ENCODE results near the gene PLEKHA5.
"Not testable (repeated sequence)": the region's sequence is repeated elsewhere in the genome, so short reads cannot be mapped to it uniquely, and the experiment has no call there.

The PLEKHA5 gene

DNA sequence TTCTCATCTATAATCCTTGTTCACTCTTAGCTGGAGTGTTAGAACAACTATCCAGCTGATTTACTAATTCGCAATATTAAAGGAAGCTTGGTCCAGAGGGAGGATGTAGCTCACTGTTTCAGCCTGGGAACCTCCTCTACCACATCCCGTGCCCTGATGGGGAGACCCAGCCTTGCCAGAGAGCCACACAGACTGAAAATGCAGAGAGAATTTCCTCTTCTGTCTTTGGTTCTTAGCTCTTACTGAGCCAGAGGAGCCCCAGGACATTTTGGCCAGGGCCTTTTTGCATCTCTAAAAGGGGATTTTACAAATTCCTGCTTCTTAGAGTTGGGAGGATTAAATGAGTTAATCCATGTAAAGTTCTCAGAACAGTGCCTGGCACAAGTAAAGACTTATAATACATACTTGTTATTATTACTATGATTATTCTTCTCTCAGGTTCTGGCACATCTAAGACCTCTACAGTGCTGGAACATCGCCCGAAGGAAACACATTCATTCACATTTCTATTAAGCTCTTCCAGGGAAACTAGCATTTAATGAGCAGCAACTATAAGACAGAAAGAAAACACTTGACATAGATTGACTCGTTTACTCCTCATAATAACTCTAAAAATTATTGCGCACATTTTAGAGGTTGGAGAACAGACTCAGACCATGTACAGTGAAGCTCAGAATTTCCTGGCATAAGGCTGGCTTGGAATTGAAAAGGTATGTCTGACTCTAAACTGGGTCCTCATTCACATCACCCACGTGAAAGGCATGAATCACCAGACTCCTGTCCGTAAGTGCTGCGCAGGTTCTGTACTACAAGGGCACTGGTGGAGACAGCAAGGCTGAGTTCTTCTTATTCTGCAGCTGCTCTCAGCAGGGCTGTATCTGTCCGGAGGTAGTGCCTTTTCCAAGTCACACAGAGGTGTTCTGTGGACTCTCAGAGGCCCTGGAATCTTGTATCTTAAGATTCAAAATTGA is 282.0 kb downstream of the PLEKHA5 start:
- no peak for DNase-seq

DNA sequence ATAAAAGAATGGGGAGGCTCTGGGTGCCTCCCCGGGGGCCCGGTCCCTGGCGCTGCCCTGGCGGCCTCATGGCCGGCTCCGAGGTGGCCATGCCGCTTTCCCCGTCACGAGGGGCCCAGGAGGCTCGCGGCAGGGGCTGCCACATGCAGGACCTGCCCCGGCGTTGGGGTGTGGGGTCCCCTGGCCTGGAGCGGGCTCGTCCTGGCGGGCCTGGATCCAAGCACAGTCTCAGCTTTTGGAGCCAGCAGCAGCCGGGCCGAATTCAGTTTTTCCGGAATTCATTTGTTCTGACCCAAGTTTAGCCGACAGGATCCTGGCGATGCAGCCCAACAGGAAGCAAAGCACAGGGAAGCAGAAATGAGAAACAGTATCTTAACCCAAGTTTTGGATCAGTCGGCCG is 283.3 kb downstream of the PLEKHA5 start:
- no peak for DNase-seq

DNA sequence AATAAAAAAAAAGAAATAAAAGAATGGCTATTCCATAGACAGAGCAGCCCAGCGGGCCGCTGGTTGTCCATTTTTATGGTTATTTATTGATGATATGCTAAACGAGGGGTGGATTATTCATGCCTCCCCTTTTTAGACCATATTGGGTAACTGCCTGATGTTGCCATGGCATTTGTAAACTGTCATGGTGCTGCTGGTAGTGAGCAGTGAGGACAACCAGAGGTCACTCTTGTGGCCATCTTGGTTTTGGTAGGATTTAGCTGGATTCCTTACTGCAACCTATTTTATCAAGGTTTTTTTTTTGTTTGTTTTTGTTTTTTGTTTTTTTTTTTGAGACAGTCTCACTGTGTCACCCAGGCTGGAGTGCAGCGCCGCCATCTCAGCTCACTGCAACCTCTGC is 284.0 kb downstream of the PLEKHA5 start:
- not testable (repeated sequence) for DNase-seq

DNA sequence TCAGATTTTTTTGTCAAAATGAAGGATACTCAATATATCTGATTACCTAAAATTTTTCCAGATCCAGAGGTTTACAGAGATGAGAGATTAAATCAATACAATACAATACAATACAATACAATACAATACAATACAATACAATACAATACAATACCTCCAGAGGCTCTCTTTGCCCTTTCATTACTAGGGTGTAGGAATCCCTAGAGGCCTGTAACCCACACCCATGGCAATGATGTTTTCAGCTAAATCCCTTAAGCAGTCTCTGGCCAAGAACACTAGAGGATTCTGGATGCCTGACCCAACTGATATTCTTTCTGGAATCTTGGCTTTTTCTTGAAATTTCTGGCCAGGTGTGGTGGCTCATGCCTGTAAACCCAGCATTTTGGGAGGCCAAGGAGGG is 286.0 kb downstream of the PLEKHA5 start:
- no peak for DNase-seq

DNA sequence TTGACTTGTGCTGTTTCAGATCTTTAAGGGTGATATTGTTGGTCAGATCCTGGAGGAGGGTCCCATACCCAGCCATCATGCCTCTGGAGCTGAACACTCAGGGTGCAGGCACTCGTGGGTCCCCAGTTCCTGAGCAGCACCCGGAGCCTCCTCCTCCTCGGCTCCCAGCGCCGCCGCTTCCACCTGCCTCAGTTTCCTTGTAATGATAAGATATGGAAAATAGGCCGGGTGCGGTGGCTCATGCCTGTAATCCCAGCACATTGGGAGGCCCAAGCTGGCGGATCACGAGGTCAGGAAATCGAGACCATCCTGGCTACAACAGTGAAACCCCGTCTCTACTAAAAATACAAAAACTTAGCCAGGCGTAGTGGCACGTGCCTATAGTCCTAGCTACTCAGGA is 289.6 kb downstream of the PLEKHA5 start:
- no peak for DNase-seq

DNA sequence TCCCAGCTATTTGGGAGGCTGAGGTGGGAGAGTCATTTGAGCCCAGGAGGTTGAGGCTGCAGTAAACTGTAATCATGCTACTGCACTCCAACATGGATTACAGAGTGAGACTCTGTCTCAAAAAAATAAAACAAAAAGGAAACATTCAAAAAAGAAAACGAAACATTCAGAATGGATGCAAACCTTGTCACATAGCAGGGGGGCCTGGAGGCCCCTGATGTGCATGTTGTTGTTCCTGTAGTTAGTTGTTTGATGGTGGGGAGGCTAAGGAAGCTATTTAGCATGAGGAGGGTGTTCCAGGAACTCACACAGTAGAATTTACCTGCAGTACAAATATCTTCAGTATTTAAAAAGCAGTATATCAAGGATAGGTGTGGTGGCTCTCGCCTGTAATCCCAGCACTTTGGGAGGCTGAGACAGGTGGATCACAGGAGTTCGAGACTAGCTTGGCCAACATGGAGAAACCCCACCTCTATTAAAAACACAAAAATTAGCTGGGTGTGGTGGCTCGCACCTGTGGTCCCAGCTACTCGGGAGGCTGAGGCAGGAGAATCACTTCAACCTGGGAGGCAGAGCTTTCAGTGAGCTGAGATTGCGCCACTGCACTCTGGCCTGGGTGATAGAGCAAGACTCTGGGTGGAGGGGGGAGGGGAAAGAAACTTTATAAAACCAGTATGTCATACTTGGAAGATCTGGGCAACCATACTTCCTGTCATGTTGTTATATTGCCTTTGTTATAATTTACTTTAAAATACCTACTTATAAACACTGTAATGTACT is 292.2 kb downstream of the PLEKHA5 start:
- no peak for DNase-seq

DNA sequence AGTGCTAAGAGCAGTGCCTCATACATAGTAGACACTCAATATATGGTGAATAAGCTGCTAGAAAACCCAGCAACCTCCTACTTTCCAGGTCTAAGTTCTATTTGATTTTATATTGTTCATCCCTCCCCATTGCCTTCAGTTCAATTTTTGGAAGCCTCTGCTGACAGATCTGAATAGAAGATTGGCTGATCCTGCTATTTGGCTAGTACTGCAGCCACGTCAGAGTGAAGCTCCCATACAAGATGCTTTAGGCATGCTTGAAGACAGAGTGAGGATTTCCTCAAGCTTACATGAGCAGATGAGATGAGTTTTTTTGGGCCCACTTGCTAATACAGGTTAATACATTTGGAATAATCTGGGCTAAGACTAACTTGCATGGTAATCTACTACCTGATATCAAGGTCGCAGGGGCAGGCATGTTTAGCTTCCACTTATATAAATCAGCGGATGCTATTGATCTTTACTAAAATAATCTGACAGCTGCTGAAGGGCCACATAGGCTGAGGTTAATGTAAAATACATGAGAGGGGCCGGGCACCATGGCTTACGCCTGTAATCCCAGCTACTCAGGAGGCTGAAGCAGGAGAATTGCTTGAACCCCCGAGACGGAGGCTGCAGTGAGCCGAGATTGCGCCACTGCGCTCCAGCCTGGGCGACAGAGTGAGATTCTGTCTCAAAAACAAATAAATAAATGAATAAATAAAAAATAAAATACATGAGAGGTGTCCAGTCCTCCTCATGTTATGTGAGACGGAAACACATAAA is 293.8 kb downstream of the PLEKHA5 start:
- no peak for DNase-seq
